ENCODE measurements around the gene NR2C1.

Gene NR2C1

GRCh38 chr12:95083471-95083870 is 10.1 kb upstream of the NR2C1 start:
- no peak for DNase-seq

- no peak for DNase-seq
Observed at GRCh38 chr12:95077341-95077740, 3.9 kb upstream of the NR2C1 start.

GRCh38 chr12:95074766-95075165 is 1.3 kb upstream of the NR2C1 start:
- DNase-seq, result no peak

GRCh38 chr12:95073698-95074520 is 491 bp upstream of the NR2C1 start:
- DNase-seq, result no peak

- no peak for DNase-seq
Observed at GRCh38 chr12:95070378-95070777, 3.0 kb downstream of the NR2C1 start.

GRCh38 chr12:95066091-95066855 is 7.1 kb downstream of the NR2C1 start:
- no peak for DNase-seq

- no peak for DNase-seq
Observed at GRCh38 chr12:95060951-95061350, 12.5 kb downstream of the NR2C1 start.

- no peak for DNase-seq
Observed at GRCh38 chr12:95059984-95060383, 13.4 kb downstream of the NR2C1 start.

- DNase-seq, result no peak
Observed at GRCh38 chr12:95057424-95057823, 16.0 kb downstream of the NR2C1 start.

GRCh38 chr12:95055057-95055456 is 18.4 kb downstream of the NR2C1 start:
- no peak for DNase-seq

GRCh38 chr12:95054206-95054605 is 19.2 kb downstream of the NR2C1 start:
- DNase-seq, result no peak

GRCh38 chr12:95051241-95051640 is 22.2 kb downstream of the NR2C1 start:
- no peak for DNase-seq

GRCh38 chr12:95037906-95038305 is 35.5 kb downstream of the NR2C1 start:
- DNase-seq, result no peak

GRCh38 chr12:95034750-95035149 is 38.7 kb downstream of the NR2C1 start:
- DNase-seq, result no peak

GRCh38 chr12:95022477-95022876 is 50.9 kb downstream of the NR2C1 start:
- no peak for DNase-seq

GRCh38 chr12:95017482-95017881 is 55.9 kb downstream of the NR2C1 start:
- DNase-seq, result no peak

- DNase-seq, result no peak
Observed at GRCh38 chr12:95016120-95016519, 57.3 kb downstream of the NR2C1 start.

GRCh38 chr12:95014554-95014953 is 58.9 kb downstream of the NR2C1 start:
- no peak for DNase-seq

- no peak for DNase-seq
Observed at GRCh38 chr12:95006206-95006605, 67.2 kb downstream of the NR2C1 start.

- DNase-seq, result no peak
Observed at GRCh38 chr12:95004610-95005009, 68.8 kb downstream of the NR2C1 start.

GRCh38 chr12:95003921-95004272 is 69.5 kb downstream of the NR2C1 start:
- no peak for DNase-seq

- peak; percentile 98 for DNase-seq
Observed at GRCh38 chr12:95003213-95003920, 70.1 kb downstream of the NR2C1 start, which contains the start of gene NDUFA12. NDUFA12 (minus strand) TSS chr12:95003697; CDS start chr12:95003680, 17 bp downstream.

- no peak for DNase-seq
Observed at GRCh38 chr12:95002754-95003153, 70.7 kb downstream of the NR2C1 start.

GRCh38 chr12:94998326-94998725 is 75.1 kb downstream of the NR2C1 start:
- DNase-seq, result no peak

Data from NCI-H69 (cell line).